Measurements from ENCODE around the gene MYPN. TPM values are rescaled to one million over a fixed set of nuclear protein-coding genes. Genes with fewer than 3 reads are reported as not detected.
A peak's percentile ranks its signal among the peaks of the same experiment; 100 is the strongest.
"Not testable (repeated sequence)": the region's sequence is repeated elsewhere in the genome, so short reads cannot be mapped to it uniquely, and the experiment has no call there.

MYPN gene
- total RNA-seq, 1 experiment from 2014 or later, result 0.37 TPM

- Mint-ChIP-seq H3K27me3 (ENCODE audit: insufficient read depth, unreplicated experiment) (peaks cover 11% of the 10 kb centered on the region), H3K36me3 (ENCODE audit: insufficient read depth, unreplicated experiment) (no peaks in the 10 kb centered on the region), H3K9me3 (ENCODE audit: unreplicated experiment) (no peaks in the 10 kb centered on the region), H3K4me3 (ENCODE audit: unreplicated experiment) (no peak overlapping the region), H3K27ac (ENCODE audit: low read depth, unreplicated experiment) (no peak overlapping the region), H3K4me1 (ENCODE audit: insufficient read depth, unreplicated experiment) (no peaks in the 10 kb centered on the region)
- no peak for DNase-seq (ENCODE audit: unreplicated experiment)
- ChIA-PET POLR2A (no interaction called here), CTCF (no interaction called here)
- no peak for TF ChIP-seq CTCF (IDR thresholded peaks at IDR 0.05; ENCODE audit: unreplicated experiment)
- BruUV-seq (replicated peaks), result no TSS peak
- intact Hi-C loops (cut with micrococcal nuclease), result no loop called here
These were observed 75.8 kb downstream of the MYPN start for GRCh38 chr10:68185085-68185484.

GRCh38 chr10:68188835-68189234, 79.5 kb downstream of the MYPN start:
- Mint-ChIP-seq H3K36me3 (ENCODE audit: insufficient read depth, unreplicated experiment) (no peaks in the 10 kb centered on the region), H3K4me3 (ENCODE audit: unreplicated experiment) (no peak overlapping the region), H3K27ac (ENCODE audit: low read depth, unreplicated experiment) (no peak overlapping the region), H3K9me3 (ENCODE audit: unreplicated experiment) (no peaks in the 10 kb centered on the region), H3K27me3 (ENCODE audit: insufficient read depth, unreplicated experiment) (peaks cover 11% of the 10 kb centered on the region), H3K4me1 (ENCODE audit: insufficient read depth, unreplicated experiment) (peaks cover 11% of the 10 kb centered on the region)
- ChIA-PET POLR2A (no interaction called here), CTCF (interaction anchor here (0.9 to 1.1 kb wide), 3 partner anchors 102 to 114 kb away, joined by 3 to 4 read pairs (median 3); no protein-coding TSS in a partner anchor)
- BruUV-seq (replicated peaks), result no TSS peak
- no peak for DNase-seq (ENCODE audit: unreplicated experiment)
- TF ChIP-seq CTCF (IDR thresholded peaks at IDR 0.05; ENCODE audit: unreplicated experiment), result no peak
- intact Hi-C loops (cut with micrococcal nuclease), result no loop called here

GRCh38 chr10:68192113-68192512, 82.8 kb downstream of the MYPN start:
- H3K9me3 Mint-ChIP-seq (ENCODE audit: unreplicated experiment), result no peaks in the 10 kb centered on the region
- DNase-seq (ENCODE audit: unreplicated experiment), result peak; percentile 19
- no TSS peak for BruUV-seq (replicated peaks)
- POLR2A ChIA-PET, result interaction anchor here (0.7 to 1.4 kb wide), 4 partner anchors 9 to 268 kb away, joined by 3 to 5 read pairs (median 4); partner anchors contain the start of gene PBLD
- peaks cover 5% of the 10 kb centered on the region for H3K36me3 Mint-ChIP-seq (ENCODE audit: insufficient read depth, unreplicated experiment)
- TF ChIP-seq CTCF (IDR thresholded peaks at IDR 0.05; ENCODE audit: unreplicated experiment), result no peak
- CTCF ChIA-PET, result no interaction called here
- H3K27me3 Mint-ChIP-seq (ENCODE audit: insufficient read depth, unreplicated experiment), result no peaks in the 10 kb centered on the region
- H3K4me3 Mint-ChIP-seq (ENCODE audit: unreplicated experiment), result no peak overlapping the region
- peak overlapping the region; percentile 1 for H3K27ac Mint-ChIP-seq (ENCODE audit: low read depth, unreplicated experiment)
- peaks cover 11% of the 10 kb centered on the region for H3K4me1 Mint-ChIP-seq (ENCODE audit: insufficient read depth, unreplicated experiment)
- intact Hi-C loops (cut with micrococcal nuclease), result no loop called here

GRCh38 chr10:68194290-68194689, 85.0 kb downstream of the MYPN start:
- no peak for TF ChIP-seq CTCF (IDR thresholded peaks at IDR 0.05; ENCODE audit: unreplicated experiment)
- BruUV-seq (replicated peaks), result no TSS peak

GRCh38 chr10:68195776-68196175, 86.5 kb downstream of the MYPN start:
- H3K36me3 Mint-ChIP-seq (ENCODE audit: insufficient read depth, unreplicated experiment); H3K27me3 Mint-ChIP-seq (ENCODE audit: insufficient read depth, unreplicated experiment); CTCF ChIA-PET; H3K4me3 Mint-ChIP-seq (ENCODE audit: unreplicated experiment); H3K27ac Mint-ChIP-seq (ENCODE audit: low read depth, unreplicated experiment); H3K9me3 Mint-ChIP-seq (ENCODE audit: unreplicated experiment); BruUV-seq (replicated peaks); intact Hi-C loops (cut with micrococcal nuclease); DNase-seq (ENCODE audit: unreplicated experiment); POLR2A ChIA-PET: not testable (repeated sequence)
- H3K4me1 Mint-ChIP-seq (ENCODE audit: insufficient read depth, unreplicated experiment), result peaks cover 11% of the 10 kb centered on the region

More at GRCh38 chr10:68194290-68194689, 85.0 kb downstream of the MYPN start:
- Mint-ChIP-seq H3K27me3 (ENCODE audit: insufficient read depth, unreplicated experiment) (no peaks in the 10 kb centered on the region), H3K27ac (ENCODE audit: low read depth, unreplicated experiment) (no peak overlapping the region), H3K4me1 (ENCODE audit: insufficient read depth, unreplicated experiment) (peaks cover 11% of the 10 kb centered on the region), H3K9me3 (ENCODE audit: unreplicated experiment) (no peaks in the 10 kb centered on the region), H3K4me3 (ENCODE audit: unreplicated experiment) (no peak overlapping the region), H3K36me3 (ENCODE audit: insufficient read depth, unreplicated experiment) (peaks cover 5% of the 10 kb centered on the region)
- CTCF ChIA-PET, result interaction anchor here (0.6 kb wide), 1 partner anchor 8 kb away, joined by 3 read pairs; no protein-coding TSS in a partner anchor
- intact Hi-C loops (cut with micrococcal nuclease), result no loop called here
- DNase-seq (ENCODE audit: unreplicated experiment), result no peak
- POLR2A ChIA-PET, result no interaction called here

Measured in MCF 10A (cell line).